GM21447 (cell line): ENCODE data around the gene CITED2.

Experiments used
- ATAC-seq: cut with Tn5 transposase; IDR thresholded peaks from one replicate; pipeline ENCODE4 v1.9.1; 2021; ENCODE audit not compliant: unreplicated experiment

Gene CITED2

DNA sequence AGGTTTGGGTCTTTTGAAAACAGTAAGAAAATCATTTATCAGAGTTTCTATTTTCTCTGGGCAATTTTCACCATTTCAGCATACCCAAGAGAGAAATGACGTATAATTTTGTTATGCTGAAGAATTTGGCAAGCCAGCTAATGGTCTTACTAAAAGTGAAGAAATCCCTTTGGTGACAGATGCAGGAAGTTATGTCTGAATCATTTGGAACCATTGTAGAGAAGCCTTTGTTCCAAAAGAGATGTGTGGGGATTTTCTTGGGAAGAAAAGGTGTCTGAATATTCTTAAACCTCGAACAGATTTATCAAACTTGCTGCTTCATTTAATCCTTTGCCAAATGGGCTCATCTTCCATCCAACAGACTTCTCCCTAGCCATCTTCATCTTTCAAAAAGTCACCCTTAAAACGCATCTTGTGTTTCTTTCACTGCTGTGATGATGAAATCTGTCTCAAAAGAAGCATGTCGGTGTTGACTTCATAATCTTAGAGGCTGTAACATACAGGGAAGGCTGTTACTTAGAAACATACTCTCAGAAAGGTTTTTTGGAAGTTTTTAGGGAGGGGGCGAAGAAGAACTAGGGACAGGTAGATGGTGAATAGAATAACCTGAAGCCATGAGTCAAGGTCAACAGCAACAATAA lies 39.5 kb downstream of the CITED2 start:
- no peak for ATAC-seq

GRCh38 chr6:139330826-139331500 lies 43.5 kb downstream of the CITED2 start:
- ATAC-seq: no peak

GRCh38 chr6:139330306-139330705 lies 44.1 kb downstream of the CITED2 start:
- no peak for ATAC-seq

GRCh38 chr6:139329224-139329623 lies 45.2 kb downstream of the CITED2 start:
- no peak for ATAC-seq

- ATAC-seq: peak; percentile 61
Observed at GRCh38 chr6:139327038-139327437, 47.4 kb downstream of the CITED2 start.

GRCh38 chr6:139325686-139326085 lies 48.8 kb downstream of the CITED2 start:
- ATAC-seq: no peak

GRCh38 chr6:139325125-139325524 lies 49.3 kb downstream of the CITED2 start:
- ATAC-seq: peak; percentile 29

DNA sequence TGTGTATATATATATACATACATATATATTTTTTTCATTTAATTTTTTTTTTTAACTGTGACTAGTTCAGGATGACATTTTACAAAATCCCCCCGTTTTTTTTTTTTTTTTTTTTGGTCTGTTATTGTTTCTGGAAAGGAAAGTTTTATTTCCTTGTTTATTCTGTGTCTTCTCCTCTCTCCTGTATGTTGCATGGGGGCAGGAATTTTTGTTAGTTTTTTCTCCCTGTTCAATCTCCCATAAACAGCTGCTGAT lies 50.2 kb downstream of the CITED2 start:
- ATAC-seq: no peak

DNA sequence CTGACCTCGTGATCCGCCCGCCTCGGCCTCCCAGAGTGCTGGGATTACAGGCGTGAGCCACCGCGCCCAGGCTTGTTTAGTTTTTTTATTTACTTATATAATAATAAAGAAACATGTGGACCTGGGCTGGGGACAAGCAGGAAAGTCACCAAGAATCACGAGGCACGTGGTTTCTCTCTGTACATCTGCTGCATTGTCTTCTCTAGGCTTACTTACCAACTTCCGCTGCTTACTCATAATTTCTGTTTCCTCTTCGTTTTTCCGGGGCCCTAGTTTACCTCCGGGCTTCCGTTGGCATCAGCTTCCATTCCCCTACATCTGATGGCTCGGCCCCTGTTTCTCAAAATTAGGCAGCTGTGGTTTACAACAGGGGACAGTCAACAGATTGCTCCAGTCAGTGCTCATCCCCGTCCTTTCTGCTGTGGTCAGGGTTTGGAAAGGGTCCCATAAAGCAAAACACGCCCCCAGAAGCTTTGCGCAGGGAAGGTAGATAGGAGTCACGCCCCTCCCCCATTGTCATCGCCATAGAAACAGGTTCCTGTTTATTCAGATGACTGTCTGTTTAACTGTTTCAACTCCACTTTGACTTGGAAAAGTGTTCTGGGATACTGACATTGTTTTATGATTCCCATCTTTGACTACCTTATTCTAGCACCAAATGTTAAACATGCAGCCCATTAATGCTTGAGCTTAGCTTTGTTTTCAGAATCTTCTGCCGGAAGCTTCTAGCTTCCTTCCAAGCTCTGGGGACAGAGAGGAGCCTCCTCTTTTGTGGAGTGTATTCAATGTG lies 50.7 kb downstream of the CITED2 start:
- ATAC-seq: peak; percentile 43
